T-helper 22 cell (primary cell): Measurements from ENCODE around the gene MC3R.

Experiments
- DNase-seq: peaks from one replicate; pipeline ENCODE4 v3.0.0-alpha.2; 2020; ENCODE audit warnings: low read depth

MC3R gene

GRCh38 chr20:56249956-56250355 is 1.4 kb downstream of the MC3R start:
- DNase-seq = no peak

- no peak for DNase-seq
Observed at GRCh38 chr20:56257604-56258003, 9.1 kb downstream of the MC3R start.

- DNase-seq = no peak
Observed at GRCh38 chr20:56259948-56260347, 11.4 kb downstream of the MC3R start.

GRCh38 chr20:56268536-56268935 is 20.0 kb downstream of the MC3R start:
- DNase-seq = no peak

GRCh38 chr20:56271974-56272373 is 23.4 kb downstream of the MC3R start:
- no peak for DNase-seq

- no peak for DNase-seq
Observed at GRCh38 chr20:56273491-56273890, 25.0 kb downstream of the MC3R start.

GRCh38 chr20:56274156-56274555 is 25.6 kb downstream of the MC3R start:
- no peak for DNase-seq

GRCh38 chr20:56278196-56278595 is 29.7 kb downstream of the MC3R start:
- no peak for DNase-seq

GRCh38 chr20:56285496-56285895 is 37.0 kb downstream of the MC3R start:
- no peak for DNase-seq

- DNase-seq = no peak
Observed at GRCh38 chr20:56289652-56290051, 41.1 kb downstream of the MC3R start.

- no peak for DNase-seq
Observed at GRCh38 chr20:56299362-56299761, 50.8 kb downstream of the MC3R start.
